ENCODE data around the gene ZNF511.

DNA sequence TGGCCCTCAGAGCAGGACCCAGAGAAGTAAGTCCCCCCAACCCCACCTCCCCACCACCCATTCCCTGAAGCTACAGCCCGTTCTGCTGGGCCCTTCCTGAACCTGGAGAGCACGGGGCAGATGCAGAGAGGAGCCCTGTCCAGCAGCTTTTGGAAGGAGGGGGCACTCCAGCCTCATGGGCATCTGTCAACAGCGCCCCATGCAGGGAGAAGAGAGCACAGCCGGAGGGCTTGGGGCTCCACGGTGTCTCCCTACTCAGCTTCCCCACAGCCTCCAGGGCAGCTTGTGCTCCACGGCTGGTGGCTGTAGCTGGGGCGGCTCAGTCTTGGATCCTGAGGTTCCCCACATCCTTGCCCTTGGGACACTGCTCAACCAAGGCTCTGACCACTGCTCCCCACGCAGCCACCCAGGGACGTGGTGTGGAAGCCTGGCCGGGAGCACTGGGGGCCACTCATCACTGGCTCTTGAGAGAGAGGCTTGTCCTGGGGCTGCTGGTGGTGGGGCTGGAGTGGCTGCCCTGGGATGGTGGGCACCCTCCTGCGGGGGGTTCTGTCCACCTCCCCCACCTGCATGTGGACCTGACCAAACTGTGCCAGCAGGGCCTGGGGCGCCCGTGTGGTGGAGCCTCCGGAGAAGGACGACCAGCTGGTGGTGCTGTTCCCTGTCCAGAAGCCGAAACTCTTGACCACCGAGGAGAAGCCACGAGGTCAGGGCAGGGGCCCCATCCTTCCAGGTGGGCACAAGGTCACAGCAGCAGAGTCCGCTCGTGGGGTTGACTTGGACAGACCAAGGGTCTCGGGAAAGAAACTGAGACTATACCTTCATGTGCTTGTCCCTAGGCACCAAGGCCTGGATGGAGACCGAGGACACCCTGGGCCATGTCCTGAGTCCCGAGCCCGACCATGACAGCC lies 42.9 kb downstream of the ZNF511 start:
- TF ChIP-seq, protein P1, sequence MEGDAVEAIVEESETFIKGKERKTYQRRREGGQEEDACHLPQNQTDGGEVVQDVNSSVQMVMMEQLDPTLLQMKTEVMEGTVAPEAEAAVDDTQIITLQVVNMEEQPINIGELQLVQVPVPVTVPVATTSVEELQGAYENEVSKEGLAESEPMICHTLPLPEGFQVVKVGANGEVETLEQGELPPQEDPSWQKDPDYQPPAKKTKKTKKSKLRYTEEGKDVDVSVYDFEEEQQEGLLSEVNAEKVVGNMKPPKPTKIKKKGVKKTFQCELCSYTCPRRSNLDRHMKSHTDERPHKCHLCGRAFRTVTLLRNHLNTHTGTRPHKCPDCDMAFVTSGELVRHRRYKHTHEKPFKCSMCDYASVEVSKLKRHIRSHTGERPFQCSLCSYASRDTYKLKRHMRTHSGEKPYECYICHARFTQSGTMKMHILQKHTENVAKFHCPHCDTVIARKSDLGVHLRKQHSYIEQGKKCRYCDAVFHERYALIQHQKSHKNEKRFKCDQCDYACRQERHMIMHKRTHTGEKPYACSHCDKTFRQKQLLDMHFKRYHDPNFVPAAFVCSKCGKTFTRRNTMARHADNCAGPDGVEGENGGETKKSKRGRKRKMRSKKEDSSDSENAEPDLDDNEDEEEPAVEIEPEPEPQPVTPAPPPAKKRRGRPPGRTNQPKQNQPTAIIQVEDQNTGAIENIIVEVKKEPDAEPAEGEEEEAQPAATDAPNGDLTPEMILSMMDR (conservative IDR thresholded peaks at IDR 0.05) = no peak
- no peak for TF ChIP-seq EZH2 (IDR thresholded peaks at IDR 0.05; ENCODE audit: low read depth)
